GM12875 (cell line): ENCODE measurements around the gene ADORA1.

Experiments
- H3K4me3 ChIP-seq: one replicate; pipeline ENCODE4 v1.5.1; 2011; ENCODE audit warnings: low read depth, low read length, control low read depth
- CTCF ChIP-seq: IDR thresholded peaks from 2 replicates; pipeline ENCODE4 v1.5.1; 2011; ENCODE audit warnings: low read depth, mild to moderate bottlenecking, control low read depth, inconsistent platforms, low read length, moderate library complexity, borderline replicate concordance; ENCODE audit not compliant: insufficient read depth

Gene ADORA1

GRCh38 chr1:203114202-203114601, 13.3 kb upstream of the ADORA1 start:
- no peak overlapping the region for H3K4me3 ChIP-seq
- no peak for TF ChIP-seq CTCF

- no peak overlapping the region for H3K4me3 ChIP-seq
- no peak for TF ChIP-seq CTCF
These were observed 11.3 kb upstream of the ADORA1 start for GRCh38 chr1:203116091-203116820.

GRCh38 chr1:203117611-203118575, 9.6 kb upstream of the ADORA1 start:
- peak; percentile 71 for TF ChIP-seq CTCF
- H3K4me3 ChIP-seq = no peak overlapping the region

GRCh38 chr1:203120325-203121153, 7.0 kb upstream of the ADORA1 start:
- TF ChIP-seq CTCF = no peak
- no peak overlapping the region for H3K4me3 ChIP-seq

GRCh38 chr1:203121186-203122015, 6.1 kb upstream of the ADORA1 start:
- TF ChIP-seq CTCF = no peak
- no peak overlapping the region for H3K4me3 ChIP-seq

GRCh38 chr1:203122159-203122558, 5.4 kb upstream of the ADORA1 start:
- TF ChIP-seq CTCF = no peak
- no peak overlapping the region for H3K4me3 ChIP-seq
